ENCODE data around the gene SFMBT2.

DNA sequence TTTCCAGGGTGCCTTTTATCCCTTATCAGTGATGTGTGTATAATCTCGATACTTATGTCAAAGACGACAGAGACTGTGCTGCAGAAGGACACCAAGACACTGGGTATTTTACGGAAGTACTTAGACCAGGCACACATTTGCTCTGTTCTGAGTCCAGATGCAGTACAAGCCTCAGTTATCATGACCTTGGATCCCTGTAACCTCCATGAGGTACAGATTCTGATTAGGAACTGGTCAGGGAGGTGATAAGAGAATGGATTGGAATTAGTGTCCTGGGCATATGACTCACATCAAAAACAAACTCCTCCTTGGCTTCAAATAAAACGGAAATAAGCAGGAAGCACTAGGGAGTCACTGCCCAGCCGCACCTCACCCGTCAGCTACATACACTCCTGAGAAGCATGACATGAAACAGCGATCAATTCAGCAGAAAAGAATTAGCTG is 146.5 kb downstream of the SFMBT2 start:
- no peak for TF ChIP-seq CTCF (IDR thresholded peaks at IDR 0.05)
- TF ChIP-seq POLR2A (IDR thresholded peaks at IDR 0.05) = no peak
